HG03558 (cell line): ENCODE data around the gene GREB1.

Experiments
- ATAC-seq: cut with Tn5 transposase; IDR thresholded peaks from one replicate; pipeline ENCODE4 v1.9.1; 2021; ENCODE audit warnings: moderate number of reproducible peaks; ENCODE audit not compliant: unreplicated experiment; ENCODE audit errors: extremely low read depth

The GREB1 gene

DNA sequence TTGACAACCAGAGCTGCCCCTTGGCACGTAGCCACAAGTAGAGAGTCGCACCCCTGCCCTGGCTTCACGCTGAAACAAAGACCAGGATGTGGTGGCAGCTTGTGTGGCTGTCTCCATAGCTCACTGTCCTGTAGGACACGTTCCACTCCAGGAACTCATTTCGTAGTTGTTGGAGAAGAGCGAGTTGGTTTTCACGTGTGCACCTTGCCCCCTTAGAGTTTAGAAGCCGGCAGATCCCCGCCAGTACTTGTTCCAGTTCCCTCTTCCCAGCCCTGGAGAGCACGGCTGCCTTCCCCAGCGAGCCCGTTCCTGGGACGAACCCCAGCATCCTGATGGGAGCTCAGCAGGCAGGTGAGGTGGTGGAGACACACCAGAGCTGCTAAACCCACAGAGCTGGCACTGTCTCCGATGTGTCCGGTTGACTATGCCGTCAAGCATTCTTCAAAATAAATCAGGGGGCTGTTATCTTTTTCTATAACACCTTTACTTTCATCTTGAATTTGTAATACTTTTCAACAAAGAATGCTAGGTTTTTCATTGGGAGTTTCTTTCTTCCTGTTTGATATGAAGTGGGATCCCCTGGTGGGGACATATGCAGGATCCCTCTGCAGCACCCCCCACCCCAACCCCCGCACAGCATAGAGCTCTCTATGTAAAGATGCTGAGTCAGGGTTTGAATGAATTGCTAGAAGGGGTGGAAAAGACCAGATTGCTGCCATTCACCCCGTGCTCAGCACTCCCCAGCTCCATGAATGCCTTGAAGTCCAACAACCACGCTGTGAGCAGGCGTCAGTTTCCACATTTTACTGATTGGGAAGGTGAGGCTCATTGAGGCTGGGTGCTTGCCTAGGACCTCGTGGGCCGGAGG lies 44.5 kb downstream of the GREB1 start:
- ATAC-seq: no peak

DNA sequence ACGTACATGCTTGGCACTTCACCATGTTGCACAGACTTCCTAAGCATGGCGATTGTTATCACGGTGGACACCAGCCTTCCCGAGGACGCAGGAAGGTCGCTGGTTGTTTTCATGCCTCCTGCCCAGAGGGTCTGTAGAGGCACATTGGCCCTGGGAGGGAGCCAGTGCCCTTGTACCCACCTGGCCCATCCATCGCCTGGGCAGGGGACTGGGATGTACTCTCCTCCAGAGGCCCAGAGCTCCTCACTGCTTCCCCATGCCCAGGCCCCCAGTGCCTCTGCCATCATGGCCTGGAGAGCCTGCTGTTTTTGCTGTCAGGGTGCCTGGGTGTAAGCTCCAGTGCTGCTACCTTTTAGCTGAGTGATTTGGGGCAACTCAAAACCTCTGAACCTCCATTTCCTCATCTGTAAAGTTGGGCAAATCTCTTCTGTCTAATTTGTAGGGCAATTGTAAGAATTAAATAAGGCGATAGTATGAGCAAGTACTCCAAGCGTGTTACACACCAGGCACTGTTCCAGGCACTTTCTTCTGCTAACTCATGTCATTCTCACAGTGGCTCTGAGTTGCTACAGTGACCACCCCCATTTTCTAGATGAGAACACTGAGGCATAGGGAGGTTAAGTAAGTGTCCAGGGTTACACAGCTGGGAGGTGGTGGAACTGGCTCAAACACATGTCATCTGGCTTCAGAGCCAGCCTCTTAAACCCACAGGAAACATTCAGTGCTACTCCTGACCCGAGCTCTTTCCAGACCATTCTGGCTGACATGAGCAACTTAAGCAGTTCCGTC lies 45.3 kb downstream of the GREB1 start:
- no peak for ATAC-seq

DNA sequence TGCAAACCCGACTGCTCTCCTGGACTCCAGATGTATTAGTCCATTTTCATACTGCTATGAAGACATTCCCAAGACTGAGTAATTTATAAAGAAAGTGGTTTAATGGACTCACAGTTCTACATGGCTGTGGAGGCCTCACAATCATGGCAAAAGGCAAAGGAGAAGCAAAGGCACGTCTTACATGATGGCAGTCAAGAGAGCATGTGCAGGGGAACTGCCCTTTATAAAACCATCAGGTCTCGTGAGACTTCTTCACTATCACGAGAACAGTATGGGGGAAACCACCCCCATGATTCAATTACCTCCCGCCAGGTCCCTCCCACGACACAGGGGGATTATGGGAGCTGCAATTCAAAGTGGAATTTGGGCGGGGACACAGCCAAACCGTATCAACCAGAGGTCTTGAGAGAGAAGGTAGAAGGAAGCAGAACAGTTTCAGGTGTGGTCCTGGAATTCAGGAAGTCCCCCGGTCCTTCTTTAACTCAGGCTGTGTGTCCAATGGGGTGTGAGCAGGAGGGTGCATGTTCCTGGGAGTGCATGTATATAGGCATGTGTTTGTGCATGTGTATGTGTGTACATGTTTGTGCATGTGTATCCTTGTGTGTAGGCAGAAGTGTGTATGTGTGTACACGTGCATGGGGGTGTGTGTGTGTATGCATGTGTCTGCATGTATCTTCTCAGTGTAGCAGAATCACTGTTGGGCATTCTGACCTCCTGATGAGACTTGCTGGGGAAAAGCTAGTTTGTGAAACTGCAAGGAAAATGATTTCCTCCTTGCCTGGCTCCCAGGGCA lies 46.2 kb downstream of the GREB1 start:
- ATAC-seq: no peak

DNA sequence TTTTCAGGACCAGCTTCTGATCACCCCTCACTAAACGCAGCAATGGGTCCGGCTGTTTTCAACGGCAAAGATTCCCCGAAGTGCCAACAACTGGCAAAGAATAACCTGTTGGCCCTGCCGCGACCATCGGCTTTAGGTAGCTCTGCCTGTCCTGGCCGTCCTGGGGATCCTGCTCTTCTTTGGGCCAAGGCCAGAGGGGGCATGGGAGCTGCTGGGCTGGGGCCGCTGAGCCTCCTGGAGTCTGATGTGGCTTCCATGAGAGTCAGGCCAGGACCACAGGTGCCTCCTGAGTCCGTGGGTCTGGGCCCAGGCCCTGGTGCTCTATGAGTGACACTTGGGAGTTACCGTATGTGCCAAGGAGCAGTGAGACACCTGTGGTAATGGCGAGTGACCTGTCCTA lies 46.9 kb downstream of the GREB1 start:
- no peak for ATAC-seq

DNA sequence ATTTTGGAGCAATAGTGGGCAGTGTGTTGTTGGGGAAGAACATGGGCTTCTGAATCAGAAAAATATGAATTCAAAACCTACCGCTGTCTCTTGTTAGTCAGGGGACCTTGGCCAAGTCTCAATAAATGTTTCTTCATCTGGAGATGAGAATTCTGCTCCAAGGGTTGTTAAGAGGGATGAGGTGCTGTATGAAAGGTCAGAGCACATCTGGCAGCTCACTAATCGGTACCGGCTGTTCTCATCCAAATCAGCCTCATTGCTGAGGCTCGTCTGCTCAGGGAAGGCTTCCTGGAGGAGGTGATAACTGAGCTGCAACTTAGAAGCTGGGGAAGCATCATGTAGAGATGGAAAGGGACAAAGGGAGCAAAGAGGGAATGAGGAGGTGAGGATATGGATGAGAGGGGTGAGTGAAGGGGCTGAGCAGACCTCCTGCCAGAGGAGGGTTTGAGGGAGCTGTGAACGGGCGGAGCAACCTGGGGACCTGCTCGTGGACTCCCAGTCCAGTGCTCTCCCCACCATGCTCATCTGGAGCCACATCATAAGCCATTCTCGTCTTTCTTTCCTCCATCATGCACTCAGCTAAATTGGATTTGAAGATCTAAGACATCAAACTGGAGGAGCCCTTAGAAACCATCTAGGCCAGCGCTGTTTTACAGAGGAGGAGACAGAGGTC lies 47.4 kb downstream of the GREB1 start:
- ATAC-seq: no peak

DNA sequence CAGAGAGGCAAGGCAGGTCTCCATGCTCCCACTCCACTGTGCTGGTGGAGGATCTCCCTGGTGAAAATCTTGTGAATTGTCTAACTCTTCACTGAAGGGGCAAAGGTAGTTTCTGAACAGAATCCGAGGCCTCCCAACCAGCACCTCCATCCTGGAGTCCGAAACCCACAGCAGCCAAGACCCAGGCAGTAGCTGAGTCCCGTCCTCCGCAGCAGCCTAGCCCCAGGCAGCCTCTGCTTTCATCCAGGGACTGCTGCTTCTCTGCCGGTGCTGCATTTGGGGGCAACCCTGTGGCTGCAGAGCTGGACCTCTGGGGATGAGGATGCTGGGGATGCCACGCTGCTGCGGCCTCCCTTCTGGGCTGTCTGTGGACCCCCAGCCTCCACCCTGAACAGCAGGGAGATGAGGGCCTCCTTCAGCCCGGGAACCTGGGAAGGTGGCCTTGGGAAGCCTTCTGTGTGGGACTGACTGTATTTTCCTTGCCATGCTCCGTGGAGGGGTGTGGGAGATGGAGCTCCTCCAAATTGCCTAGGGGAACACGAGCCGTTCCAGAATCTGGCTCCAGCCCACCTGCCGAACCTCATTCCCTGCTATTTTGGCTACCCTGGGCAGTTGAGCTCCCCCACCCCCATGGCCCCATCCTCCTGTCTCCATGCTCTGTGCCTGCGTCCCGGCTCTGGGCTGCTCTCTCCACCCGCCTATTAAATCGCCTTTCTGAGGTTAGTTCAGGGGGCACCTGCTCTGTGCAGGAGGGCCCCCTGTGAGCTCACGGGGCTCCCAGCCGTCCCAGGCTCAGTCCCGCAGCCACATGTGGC lies 48.2 kb downstream of the GREB1 start:
- no peak for ATAC-seq

DNA sequence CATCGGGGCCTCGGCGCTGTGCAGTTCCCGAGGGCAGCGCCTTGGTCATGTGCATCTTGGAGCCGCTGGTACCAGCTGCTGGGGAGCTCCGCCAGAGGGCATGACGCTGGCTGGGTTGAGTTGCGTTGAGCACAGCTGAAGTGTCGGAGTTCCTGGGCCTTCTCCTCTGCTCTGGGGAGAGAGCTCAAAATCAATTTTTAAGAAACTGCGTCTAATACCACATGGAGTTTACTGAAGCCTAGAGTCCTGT lies 48.7 kb downstream of the GREB1 start:
- no peak for ATAC-seq

DNA sequence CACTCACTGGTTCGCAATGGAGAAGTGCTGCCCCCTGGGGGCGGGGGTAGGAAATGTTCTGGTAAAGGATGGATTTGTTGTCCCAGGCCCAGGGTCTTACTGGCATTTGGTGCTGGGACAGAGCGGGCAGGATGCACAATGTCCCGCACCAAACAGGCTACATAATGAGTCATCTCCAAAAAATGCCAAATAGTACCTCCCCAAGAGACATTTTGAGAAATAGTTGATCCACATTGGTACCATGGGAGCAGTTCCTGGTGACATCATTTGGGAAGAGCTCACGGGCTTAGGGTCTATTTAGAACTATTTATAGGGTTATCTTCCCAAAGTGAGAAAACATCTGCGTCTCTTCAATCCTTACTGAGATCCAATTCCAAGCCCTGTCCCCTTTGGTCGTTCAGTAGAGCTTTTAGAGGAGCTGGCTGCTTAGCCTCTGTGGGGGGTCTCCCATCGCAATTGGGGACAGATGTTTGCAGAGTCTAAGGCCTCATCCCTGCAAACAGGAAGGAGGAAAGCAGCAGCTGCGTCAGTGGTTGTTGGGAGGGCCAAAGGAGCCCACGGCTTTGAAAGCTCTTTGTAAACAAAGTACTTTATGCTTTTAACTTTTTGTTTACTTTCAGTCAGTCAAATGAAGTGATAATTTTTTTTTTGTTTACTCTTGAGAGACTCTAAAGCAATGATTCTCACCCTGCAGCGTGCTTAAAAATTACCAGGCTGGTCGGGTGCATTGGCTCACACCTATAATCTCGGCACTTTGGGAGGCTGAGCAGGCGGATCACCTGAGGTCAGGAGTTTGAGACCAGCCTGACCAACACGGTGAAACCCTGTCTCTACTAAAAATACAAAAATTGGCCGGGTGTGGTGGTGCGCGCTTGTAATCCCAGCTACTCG lies 49.3 kb downstream of the GREB1 start:
- ATAC-seq: no peak

DNA sequence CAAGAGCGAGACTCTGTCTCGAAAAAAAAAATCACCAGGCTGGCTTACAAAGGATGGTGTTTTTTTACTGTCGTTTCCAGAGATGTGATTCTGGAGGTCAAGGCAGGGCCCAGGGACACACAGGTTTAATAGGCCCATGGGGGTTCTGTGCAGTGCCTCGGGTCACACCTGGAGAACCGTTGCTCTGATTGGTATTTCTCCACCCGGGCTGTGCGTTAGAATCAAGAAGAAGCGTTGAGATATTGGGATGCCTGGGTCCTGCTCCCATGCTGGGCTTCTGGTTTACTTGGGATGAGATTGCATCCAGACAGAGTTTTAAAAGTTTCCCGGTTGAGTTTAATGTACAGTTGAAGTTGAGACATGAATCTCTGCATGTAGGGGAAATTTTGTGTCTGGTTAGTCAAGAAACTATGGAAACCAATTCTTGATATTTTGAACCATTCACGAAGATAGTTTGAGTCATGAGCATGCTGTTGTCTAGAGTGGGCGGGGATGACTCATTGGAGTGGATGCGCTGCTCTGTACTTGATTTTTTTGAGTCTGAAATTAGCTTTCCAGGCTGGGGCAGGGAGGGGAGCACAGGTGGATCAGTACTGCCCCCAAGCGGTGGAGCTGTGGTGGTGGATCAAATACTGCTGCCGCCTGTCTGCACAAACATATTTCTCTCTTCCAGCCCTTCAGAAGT lies 50.1 kb downstream of the GREB1 start:
- peak; percentile 55 for ATAC-seq

DNA sequence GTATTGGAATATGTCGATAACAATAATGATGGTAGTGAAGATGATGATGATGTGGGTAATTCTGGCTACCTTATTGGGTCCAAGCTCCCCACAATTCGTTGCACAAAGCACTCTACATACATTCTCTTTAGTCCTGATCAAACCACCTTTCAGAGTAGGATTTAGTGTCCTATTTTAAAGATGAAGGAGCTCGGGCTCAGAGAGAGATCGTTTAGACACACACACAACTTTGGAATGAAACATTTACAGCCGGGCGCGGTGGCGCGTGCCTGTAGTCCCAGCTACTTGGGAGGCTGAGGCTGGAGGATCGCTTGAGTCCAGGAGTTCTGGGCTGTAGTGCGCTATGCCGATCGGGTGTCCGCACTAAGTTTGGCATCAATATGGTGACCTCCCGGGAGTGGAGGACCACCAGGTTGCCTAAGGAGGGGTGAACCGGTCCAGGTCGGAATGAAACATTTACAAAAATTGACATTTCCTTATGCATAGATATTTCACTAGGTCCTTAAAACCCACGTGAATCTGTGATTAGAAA lies 50.7 kb downstream of the GREB1 start:
- no peak for ATAC-seq

DNA sequence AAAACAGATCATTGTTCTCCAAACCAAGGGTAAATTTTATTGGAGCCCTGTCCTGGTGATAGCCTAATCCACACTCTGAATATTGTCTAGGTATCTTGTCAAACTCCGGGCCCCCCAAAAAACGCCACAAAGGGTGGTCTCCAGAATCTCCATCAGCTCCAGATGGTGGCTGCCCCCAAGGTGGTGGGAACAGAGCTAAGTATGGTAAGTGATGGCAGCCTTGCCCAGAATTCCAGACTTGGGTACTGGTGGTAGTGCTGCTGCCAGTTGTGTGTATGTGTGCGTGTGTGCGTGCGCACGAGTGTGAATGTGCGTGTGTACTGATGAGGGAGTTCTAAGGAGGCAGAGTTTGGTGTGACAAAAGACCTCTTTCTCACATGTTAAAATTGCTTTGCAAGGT lies 51.2 kb downstream of the GREB1 start:
- no peak for ATAC-seq

DNA sequence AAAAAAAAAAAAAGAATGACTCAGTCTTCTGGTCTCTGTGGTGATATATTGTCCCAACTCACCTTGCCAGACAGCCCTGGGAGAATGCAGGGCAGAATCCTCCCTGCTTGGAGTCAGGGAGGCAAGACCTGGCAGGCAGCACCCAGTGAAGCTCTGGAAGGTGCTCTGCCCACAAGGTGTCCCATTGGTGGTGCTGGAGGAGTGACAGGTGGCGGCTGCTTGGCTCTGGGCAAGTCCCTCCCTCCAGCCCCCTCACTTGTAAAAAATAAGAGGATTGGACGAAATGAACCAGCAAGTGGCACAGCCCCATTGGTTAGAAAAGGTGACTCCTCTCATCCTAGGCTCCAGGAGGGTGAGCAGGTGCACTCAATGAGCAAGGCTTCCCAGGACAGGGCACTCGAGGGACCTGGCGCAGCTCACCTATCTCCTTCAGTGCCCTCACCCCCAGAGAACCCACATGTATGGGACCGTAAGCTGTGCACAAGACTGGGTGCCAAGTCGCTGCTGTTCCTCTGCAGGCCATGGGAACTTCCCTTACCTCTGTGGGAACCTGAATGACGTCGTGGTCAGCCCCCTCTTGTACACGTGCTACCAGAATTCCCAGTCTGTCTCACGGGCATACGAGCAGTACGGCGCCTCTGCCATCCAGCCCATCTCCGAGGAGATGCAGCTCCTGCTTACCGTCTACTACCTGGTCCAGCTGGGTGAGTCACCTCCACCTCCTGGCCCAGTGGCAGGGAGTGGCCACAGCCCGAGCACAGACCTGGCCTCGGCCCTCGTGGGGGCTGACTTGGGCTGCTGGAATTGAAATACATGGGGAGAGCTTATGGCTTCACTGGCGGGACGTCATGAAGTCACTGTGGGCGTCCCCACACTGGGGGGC lies 54.6 kb downstream of the GREB1 start:
- no peak for ATAC-seq

DNA sequence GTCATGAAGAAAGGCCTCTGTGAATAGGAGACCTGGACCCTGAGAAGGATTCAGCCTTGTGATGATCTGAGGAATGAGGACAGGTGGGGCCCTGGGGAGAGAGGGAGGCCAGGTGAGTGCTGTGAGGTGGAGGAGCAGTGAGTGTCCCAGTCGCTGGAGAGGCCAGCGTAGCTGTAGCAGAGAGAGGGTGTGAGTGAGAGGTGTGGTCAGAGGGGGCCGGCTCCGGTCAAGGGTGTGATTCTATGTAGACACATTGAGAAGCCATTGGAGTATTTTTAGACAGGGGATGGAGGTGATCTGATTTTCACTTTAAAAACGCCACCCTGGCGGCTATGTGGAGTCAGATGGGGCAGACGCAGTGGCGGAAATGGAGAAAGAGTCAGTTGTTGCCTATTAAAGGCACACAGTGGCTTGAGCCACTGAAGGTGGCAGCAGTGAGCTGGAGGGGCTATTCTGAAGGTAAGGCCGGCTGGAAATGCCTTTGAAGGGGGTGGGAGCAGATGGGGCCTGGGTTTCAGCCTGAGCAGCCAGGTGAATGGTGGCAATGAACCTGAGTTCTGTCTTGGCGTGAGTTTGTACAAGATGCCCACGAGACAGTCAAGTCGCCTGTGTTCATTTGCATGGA lies 55.6 kb downstream of the GREB1 start:
- ATAC-seq: no peak

DNA sequence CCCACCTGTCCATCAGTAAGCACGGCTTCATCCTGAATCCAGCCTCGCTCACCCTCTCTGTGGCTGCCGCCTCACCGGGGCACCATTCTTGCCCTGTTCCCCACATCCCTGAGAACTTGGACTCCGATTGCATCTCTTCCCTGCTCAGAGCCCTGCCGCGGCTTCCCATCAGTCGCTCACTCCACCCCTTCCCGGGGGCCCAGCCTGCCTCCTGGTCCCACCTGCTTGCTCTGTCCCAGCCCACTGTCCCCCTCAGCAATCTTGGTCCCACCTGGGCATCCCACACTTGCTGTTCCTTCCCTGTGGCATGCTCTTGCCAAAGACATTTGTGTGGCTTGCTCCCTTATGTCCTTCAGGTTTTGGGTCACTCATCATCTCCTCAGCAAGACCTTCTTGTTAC lies 56.3 kb downstream of the GREB1 start:
- no peak for ATAC-seq

DNA sequence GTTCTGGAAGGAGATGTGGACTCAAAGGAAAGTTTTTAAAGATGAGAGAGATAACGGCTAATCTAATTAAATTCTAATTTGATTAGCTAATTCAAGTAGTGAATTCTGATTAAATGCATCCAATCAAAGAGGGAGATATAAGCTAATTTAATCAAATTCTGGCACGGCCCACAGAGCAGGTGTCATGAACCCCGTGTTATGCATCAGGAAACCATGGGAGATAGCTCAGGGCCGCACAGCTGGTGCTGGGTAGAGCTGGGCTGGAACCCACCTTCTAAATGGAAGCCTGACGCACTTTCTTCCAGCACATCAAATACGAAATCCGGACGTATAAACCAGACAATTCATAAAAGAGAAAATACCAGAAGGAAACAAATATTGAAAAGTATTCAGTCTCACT lies 57.2 kb downstream of the GREB1 start:
- ATAC-seq: no peak

DNA sequence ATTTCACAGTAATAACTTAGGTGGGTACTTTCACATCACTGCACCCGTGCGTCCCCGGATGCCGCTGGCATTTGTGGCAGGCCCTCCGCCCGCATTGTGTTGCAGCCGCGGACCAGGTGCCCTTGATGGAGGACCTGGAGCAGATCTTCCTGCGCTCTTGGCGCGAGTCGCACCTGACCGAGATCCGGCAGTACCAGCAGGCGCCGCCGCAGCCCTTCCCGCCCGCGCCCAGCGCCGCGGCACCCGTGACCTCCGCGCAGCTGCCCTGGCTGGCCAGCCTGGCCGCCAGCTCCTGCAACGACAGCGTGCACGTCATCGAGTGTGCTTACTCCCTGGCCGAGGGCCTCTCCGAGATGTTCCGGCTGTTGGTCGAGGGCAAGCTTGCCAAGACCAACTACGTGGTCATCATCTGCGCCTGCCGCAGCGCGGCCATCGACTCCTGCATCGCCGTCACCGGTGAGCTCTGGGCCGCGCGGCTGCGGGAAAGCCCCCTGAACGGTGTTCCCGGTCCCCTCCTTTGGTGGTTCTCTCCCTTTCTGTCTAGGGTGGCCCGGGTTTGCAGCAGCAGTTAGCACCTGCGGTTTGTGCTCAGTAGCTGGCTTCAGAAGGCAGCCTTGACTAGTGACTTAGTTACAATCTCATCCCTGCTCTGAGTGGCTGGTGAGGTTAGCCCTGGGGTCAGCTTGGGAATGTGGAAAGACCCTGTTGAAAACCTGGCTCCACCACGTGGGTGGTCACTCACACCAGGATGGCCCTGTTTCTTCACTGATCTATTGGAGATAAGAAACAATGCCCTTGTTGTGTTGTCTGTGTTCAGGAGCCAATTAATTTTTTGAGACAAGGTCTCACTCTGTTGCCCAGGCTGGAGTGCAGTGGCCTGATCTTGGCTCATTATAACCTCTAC lies 59.1 kb downstream of the GREB1 start:
- no peak for ATAC-seq
